HG03066 (cell line): ENCODE data around the gene VN1R5.
"Not testable (repeated sequence)": the region's sequence is repeated elsewhere in the genome, so short reads cannot be mapped to it uniquely, and the experiment has no call there.

Experiments used
- ATAC-seq: cut with Tn5 transposase; IDR thresholded peaks from one replicate; pipeline ENCODE4 v1.9.1; 2021; ENCODE audit warnings: low read depth; ENCODE audit not compliant: unreplicated experiment

VN1R5 gene

GRCh38 chr1:247255772-247256171 is at the start of gene VN1R5:
Gene VN1R5 (plus strand): TSS chr1:247256072.
- ATAC-seq, result not testable (repeated sequence)

GRCh38 chr1:247209396-247209795 is 46.5 kb upstream of the VN1R5 start:
- ATAC-seq, result no peak

GRCh38 chr1:247210062-247210375 is 45.9 kb upstream of the VN1R5 start:
- peak; percentile 1 for ATAC-seq

- peak; percentile 88 for ATAC-seq
Measured at GRCh38 chr1:247210376-247211117, 45.3 kb upstream of the VN1R5 start.

GRCh38 chr1:247211339-247211738 is 44.5 kb upstream of the VN1R5 start:
- ATAC-seq, result no peak

- ATAC-seq, result peak; percentile 47
Measured at GRCh38 chr1:247212012-247212411, 43.9 kb upstream of the VN1R5 start.

GRCh38 chr1:247212627-247213617 is 43.0 kb upstream of the VN1R5 start:
- no peak for ATAC-seq

GRCh38 chr1:247216261-247216660 is 39.6 kb upstream of the VN1R5 start:
- ATAC-seq, result no peak

GRCh38 chr1:247218121-247218651 is 37.7 kb upstream of the VN1R5 start:
- ATAC-seq, result no peak

GRCh38 chr1:247220280-247220679 is 35.6 kb upstream of the VN1R5 start:
- ATAC-seq, result not testable (repeated sequence)

GRCh38 chr1:247222840-247223239 is 33.0 kb upstream of the VN1R5 start:
- ATAC-seq, result no peak

- no peak for ATAC-seq
Measured at GRCh38 chr1:247224822-247225221, 31.1 kb upstream of the VN1R5 start.

- ATAC-seq, result no peak
Measured at GRCh38 chr1:247228133-247228532, 27.7 kb upstream of the VN1R5 start.

GRCh38 chr1:247241691-247242090 is 14.2 kb upstream of the VN1R5 start:
- ATAC-seq, result no peak

GRCh38 chr1:247243524-247244137 is 12.2 kb upstream of the VN1R5 start:
- no peak for ATAC-seq

- no peak for ATAC-seq
Measured at GRCh38 chr1:247246325-247247115, 9.4 kb upstream of the VN1R5 start.

- ATAC-seq, result no peak
Measured at GRCh38 chr1:247247568-247247967, 8.3 kb upstream of the VN1R5 start.

GRCh38 chr1:247266053-247266452 is 10.2 kb downstream of the VN1R5 start:
- no peak for ATAC-seq

GRCh38 chr1:247268390-247269045 is 12.6 kb downstream of the VN1R5 start:
- no peak for ATAC-seq

- no peak for ATAC-seq
Measured at GRCh38 chr1:247269133-247269532, 13.3 kb downstream of the VN1R5 start.
